IPS DF 19.7 (cell line): ENCODE results near the gene ITIH4.

Experiments
- DNase-seq: peaks from one replicate; pipeline ENCODE4 v3.0.0-alpha.2; 2013; ENCODE audit warnings: low read depth, low spot score

Gene ITIH4

DNA sequence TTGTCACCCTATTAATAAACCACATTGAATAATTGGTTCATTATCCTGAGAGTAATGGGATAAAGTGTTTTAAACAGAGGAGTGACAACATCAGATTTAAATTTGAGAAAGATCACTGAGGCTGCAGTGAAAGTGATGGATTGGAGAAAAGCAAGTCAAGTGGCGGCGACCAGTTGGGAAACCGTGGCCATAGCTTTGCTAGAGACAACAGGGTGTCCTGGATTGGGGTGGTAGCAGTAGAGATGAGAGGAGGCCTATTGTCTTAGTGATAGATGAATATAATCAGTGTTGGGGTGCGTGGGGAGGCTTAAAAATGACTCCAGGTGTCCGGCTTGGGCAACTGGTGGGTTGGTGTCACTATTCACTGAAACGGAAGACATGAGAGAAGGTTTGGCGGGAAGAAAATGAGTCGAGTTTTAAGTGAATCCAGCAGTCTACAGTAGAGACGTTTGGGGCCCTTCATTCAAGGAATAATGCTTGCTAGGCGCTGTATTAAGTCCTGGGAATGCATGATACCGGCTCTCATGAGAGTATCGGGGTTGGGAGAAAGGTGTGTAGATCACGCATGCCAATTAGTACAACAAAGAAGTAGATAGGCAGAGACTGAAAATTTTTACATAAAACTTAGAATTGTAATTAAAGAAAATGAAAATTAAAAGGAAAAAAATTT is 60.6 kb downstream of the ITIH4 start:
- no peak for DNase-seq

DNA sequence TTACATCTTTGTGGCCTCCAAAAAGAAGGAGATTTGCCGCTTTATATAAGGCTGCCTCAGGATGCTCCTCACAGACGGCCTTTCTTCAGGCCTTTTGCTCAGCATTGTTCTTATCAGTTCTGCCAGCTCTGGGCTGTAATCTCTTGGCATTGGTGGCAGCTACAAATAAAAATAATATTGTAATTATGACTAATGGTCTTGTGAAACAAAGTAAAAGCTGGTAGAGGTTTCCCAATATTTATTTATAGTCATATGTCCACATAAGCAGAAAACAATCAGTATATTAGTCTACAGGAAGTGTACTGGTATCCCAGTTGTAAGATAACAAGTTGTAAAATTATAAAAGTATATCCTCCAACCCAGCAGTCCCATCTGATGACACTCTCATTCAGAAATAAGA is 67.0 kb downstream of the ITIH4 start:
- DNase-seq: no peak
